Neural progenitor cell (in vitro differentiated cells): ENCODE measurements around the gene MYO1D.
"Not testable (repeated sequence)": the region's sequence is repeated elsewhere in the genome, so short reads cannot be mapped to it uniquely, and the experiment has no call there.

Source experiments
- EZH2 ChIP-seq: fragments of 200-600 bp; sonication (generic); IDR thresholded peaks from 2 replicates; pipeline ENCODE4 v1.6.1; 2017; ENCODE audit warnings: antibody characterized with exemption, mild to moderate bottlenecking, moderate library complexity
- EZH2phosphoT487 ChIP-seq: fragments of 200-600 bp; sonication (generic); IDR thresholded peaks from 2 replicates; pipeline ENCODE4 v1.6.1; 2017; ENCODE audit warnings: antibody characterized with exemption
- TF ChIP-seq, protein P1 (sequence below): fragments of 200-600 bp; sonication (generic); IDR thresholded peaks from 2 replicates; pipeline ENCODE4 v1.5.1; 2017; ENCODE audit warnings: antibody characterized with exemption, mild to moderate bottlenecking

DNA sequence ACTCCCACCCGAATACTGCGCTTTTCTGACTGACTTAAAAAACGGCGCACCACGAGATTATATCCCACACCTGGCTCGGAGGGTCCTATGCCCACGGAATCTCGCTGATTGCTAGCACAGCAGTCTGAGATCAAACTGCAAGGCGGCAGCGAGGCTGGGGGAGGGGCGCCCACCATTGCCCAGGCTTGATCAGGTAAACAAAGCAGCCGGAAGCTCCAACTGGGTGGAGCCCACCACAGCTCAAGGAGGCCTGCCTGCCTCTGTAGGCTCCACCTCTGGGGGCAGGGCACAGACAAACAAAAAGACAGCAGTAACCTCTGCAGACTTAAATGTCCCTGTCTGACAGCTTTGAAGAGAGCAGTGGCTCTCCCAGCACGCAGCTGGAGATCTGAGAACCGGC is 10.5 kb upstream of the MYO1D start:
- TF ChIP-seq, protein P1, sequence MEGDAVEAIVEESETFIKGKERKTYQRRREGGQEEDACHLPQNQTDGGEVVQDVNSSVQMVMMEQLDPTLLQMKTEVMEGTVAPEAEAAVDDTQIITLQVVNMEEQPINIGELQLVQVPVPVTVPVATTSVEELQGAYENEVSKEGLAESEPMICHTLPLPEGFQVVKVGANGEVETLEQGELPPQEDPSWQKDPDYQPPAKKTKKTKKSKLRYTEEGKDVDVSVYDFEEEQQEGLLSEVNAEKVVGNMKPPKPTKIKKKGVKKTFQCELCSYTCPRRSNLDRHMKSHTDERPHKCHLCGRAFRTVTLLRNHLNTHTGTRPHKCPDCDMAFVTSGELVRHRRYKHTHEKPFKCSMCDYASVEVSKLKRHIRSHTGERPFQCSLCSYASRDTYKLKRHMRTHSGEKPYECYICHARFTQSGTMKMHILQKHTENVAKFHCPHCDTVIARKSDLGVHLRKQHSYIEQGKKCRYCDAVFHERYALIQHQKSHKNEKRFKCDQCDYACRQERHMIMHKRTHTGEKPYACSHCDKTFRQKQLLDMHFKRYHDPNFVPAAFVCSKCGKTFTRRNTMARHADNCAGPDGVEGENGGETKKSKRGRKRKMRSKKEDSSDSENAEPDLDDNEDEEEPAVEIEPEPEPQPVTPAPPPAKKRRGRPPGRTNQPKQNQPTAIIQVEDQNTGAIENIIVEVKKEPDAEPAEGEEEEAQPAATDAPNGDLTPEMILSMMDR, result not testable (repeated sequence)
- TF ChIP-seq EZH2phosphoT487, EZH2: not testable (repeated sequence)
